ENCODE results near the gene ASPN. TPM values are rescaled to one million over a fixed set of nuclear protein-coding genes. Genes with fewer than 3 reads are reported as not detected.

ASPN gene
- polyA plus RNA-seq, 1 donor from 2014 or later = 0.35 TPM

DNA sequence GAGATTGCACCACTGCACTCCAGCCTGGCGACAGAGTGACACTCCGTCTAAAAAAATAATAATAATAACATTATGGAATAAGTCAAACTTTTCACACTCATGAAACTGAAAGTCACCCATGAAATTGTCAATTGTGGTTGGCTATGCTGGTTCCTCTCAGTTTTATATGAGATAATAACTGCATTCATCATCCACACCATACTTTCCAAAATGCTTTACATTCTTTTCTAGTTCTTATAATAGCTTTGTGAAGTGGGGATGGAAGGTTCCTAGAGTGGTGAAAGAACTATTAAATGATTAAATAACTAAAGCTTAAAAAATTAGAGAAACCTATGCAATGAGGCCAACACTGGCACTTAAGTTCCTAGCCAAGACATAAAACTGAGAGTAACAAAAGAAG, 12.6 kb upstream of the ASPN start:
- no peak overlapping the region for H2AFZ ChIP-seq (ENCODE audit: low read depth, low read length)
- TF ChIP-seq, protein P1, sequence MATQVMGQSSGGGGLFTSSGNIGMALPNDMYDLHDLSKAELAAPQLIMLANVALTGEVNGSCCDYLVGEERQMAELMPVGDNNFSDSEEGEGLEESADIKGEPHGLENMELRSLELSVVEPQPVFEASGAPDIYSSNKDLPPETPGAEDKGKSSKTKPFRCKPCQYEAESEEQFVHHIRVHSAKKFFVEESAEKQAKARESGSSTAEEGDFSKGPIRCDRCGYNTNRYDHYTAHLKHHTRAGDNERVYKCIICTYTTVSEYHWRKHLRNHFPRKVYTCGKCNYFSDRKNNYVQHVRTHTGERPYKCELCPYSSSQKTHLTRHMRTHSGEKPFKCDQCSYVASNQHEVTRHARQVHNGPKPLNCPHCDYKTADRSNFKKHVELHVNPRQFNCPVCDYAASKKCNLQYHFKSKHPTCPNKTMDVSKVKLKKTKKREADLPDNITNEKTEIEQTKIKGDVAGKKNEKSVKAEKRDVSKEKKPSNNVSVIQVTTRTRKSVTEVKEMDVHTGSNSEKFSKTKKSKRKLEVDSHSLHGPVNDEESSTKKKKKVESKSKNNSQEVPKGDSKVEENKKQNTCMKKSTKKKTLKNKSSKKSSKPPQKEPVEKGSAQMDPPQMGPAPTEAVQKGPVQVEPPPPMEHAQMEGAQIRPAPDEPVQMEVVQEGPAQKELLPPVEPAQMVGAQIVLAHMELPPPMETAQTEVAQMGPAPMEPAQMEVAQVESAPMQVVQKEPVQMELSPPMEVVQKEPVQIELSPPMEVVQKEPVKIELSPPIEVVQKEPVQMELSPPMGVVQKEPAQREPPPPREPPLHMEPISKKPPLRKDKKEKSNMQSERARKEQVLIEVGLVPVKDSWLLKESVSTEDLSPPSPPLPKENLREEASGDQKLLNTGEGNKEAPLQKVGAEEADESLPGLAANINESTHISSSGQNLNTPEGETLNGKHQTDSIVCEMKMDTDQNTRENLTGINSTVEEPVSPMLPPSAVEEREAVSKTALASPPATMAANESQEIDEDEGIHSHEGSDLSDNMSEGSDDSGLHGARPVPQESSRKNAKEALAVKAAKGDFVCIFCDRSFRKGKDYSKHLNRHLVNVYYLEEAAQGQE (IDR thresholded peaks at IDR 0.05; ENCODE audit: borderline replicate concordance) = no peak
- TF ChIP-seq POLR2AphosphoS5 (IDR thresholded peaks at IDR 0.05) (no peak), TAF1 (IDR thresholded peaks at IDR 0.05; ENCODE audit: low read depth) (no peak), MXI1 (conservative IDR thresholded peaks at IDR 0.05; ENCODE audit: poor library complexity, severe bottlenecking) (no peak), EZH2 (IDR thresholded peaks at IDR 0.05; ENCODE audit: borderline replicate concordance, insufficient read depth, low read length, poor library complexity, severe bottlenecking) (no peak), EP300 (conservative IDR thresholded peaks at IDR 0.05; ENCODE audit: poor library complexity, severe bottlenecking) (no peak), SMC3 (conservative IDR thresholded peaks at IDR 0.05; ENCODE audit: poor library complexity) (no peak), RAD21 (conservative IDR thresholded peaks at IDR 0.05) (no peak)
- TF ChIP-seq, protein P2, sequence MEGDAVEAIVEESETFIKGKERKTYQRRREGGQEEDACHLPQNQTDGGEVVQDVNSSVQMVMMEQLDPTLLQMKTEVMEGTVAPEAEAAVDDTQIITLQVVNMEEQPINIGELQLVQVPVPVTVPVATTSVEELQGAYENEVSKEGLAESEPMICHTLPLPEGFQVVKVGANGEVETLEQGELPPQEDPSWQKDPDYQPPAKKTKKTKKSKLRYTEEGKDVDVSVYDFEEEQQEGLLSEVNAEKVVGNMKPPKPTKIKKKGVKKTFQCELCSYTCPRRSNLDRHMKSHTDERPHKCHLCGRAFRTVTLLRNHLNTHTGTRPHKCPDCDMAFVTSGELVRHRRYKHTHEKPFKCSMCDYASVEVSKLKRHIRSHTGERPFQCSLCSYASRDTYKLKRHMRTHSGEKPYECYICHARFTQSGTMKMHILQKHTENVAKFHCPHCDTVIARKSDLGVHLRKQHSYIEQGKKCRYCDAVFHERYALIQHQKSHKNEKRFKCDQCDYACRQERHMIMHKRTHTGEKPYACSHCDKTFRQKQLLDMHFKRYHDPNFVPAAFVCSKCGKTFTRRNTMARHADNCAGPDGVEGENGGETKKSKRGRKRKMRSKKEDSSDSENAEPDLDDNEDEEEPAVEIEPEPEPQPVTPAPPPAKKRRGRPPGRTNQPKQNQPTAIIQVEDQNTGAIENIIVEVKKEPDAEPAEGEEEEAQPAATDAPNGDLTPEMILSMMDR (IDR thresholded peaks at IDR 0.05; ENCODE audit: poor library complexity, severe bottlenecking) = no peak
- H3K4me2 ChIP-seq (ENCODE audit: low read length) = no peak overlapping the region
- no peak overlapping the region for H3K4me3 ChIP-seq (ENCODE audit: low read length)
- H3F3A ChIP-seq (ENCODE audit: insufficient read depth, low read length, poor library complexity, severe bottlenecking) = no peaks in the 10 kb centered on the region
- H3K27me3 ChIP-seq (ENCODE audit: insufficient read depth, low read depth, low read length) = no peaks in the 10 kb centered on the region
- H3K9me2 ChIP-seq (ENCODE audit: insufficient read depth, low read length) = no peaks in the 10 kb centered on the region
- H3K27ac ChIP-seq (ENCODE audit: low read length) = no peak overlapping the region
- no peaks in the 10 kb centered on the region for H3K36me3 ChIP-seq (ENCODE audit: insufficient read depth, low read length)
- no peaks in the 10 kb centered on the region for H3K79me2 ChIP-seq (replicated peaks; ENCODE audit: insufficient read depth, low read length)
- no peaks in the 10 kb centered on the region for H3K9me3 ChIP-seq (ENCODE audit: low read length)
- H3K9ac ChIP-seq (ENCODE audit: low read length) = no peak overlapping the region
- H4K20me1 ChIP-seq (ENCODE audit: insufficient read depth) = no peaks in the 10 kb centered on the region

DNA sequence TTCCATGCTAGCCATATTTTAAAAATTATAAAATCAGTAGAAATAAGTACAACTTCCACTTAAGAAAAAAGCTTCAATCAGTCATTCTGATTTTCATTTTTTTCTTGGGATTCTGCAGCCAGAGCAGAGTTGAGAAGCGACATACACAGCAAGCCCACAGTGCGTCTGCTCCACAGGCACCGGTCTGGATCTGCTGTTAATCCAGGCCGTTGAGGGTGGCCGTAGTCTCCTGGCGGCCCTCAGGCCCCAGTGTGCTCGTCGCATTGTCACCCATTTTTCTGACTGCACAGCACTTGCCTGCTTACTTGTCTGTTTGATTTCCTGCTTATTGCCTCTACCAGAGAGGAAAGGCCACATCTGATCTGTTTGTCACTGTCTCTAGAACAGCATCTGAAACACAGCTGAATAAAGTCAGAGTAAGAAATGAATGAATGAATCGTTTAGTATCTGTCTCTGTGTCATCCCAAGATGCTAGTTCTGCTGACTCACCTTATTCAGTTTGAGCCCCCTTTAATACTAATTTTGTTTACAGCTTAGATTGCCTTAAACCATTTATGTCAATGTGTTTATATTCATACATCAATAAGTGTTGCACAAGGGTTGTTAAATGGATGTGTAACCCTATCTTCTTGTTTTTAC, 11.6 kb upstream of the ASPN start:
- Histone ChIP-seq H3K9me3 (ENCODE audit: low read length) (no peaks in the 10 kb centered on the region), H3K4me3 (ENCODE audit: low read length) (no peak overlapping the region), H3K27ac (ENCODE audit: low read length) (no peak overlapping the region), H3K36me3 (ENCODE audit: insufficient read depth, low read length) (no peaks in the 10 kb centered on the region), H3K9me2 (ENCODE audit: insufficient read depth, low read length) (no peaks in the 10 kb centered on the region), H3F3A (ENCODE audit: insufficient read depth, low read length, poor library complexity, severe bottlenecking) (no peaks in the 10 kb centered on the region), H4K20me1 (ENCODE audit: insufficient read depth) (no peaks in the 10 kb centered on the region), H3K27me3 (ENCODE audit: insufficient read depth, low read depth, low read length) (no peaks in the 10 kb centered on the region), H3K79me2 (replicated peaks; ENCODE audit: insufficient read depth, low read length) (no peaks in the 10 kb centered on the region), H3K9ac (ENCODE audit: low read length) (no peak overlapping the region), H2AFZ (ENCODE audit: low read depth, low read length) (no peak overlapping the region), H3K4me2 (ENCODE audit: low read length) (no peak overlapping the region)
- TF ChIP-seq, protein P1 (IDR thresholded peaks at IDR 0.05; ENCODE audit: borderline replicate concordance) = no peak
- TF ChIP-seq MXI1 (conservative IDR thresholded peaks at IDR 0.05; ENCODE audit: poor library complexity, severe bottlenecking) = no peak
- TF ChIP-seq TAF1 (IDR thresholded peaks at IDR 0.05; ENCODE audit: low read depth) = no peak
- TF ChIP-seq EP300 (conservative IDR thresholded peaks at IDR 0.05; ENCODE audit: poor library complexity, severe bottlenecking) = no peak
- TF ChIP-seq, protein P2 (IDR thresholded peaks at IDR 0.05; ENCODE audit: poor library complexity, severe bottlenecking) = no peak
- no peak for TF ChIP-seq EZH2 (IDR thresholded peaks at IDR 0.05; ENCODE audit: borderline replicate concordance, insufficient read depth, low read length, poor library complexity, severe bottlenecking)

Measured in neural cell (in vitro differentiated cells).